Fibroblast of skin of left quadriceps (primary cell): ENCODE results near the gene CCDC175.

ENCODE experiments used
- DNase-seq, 2 experiments: peaks; one replicate each; pipeline ENCODE4 v3.0.0-alpha.2; 2013; ENCODE audit warnings: low read depth in 2 of 2

The CCDC175 gene

GRCh38 chr14:59576332-59577294 is at the start of gene CCDC175:
Gene CCDC175, minus strand, starts transcription at chr14:59576812. Its CDS starts 37 bp downstream, at chr14:59576775.
- peak; percentile 37 to 44 for DNase-seq

GRCh38 chr14:59622631-59623030 is 46.0 kb upstream of the CCDC175 start:
- no peak for DNase-seq

GRCh38 chr14:59619061-59619460 is 42.4 kb upstream of the CCDC175 start:
- no peak for DNase-seq

- no peak for DNase-seq
Observed at GRCh38 chr14:59601056-59601455, 24.4 kb upstream of the CCDC175 start.

- no peak for DNase-seq
Observed at GRCh38 chr14:59600211-59600945, 23.8 kb upstream of the CCDC175 start.

GRCh38 chr14:59595071-59595470 is 18.5 kb upstream of the CCDC175 start:
- no peak for DNase-seq

- DNase-seq, result no peak
Observed at GRCh38 chr14:59591641-59592370, 15.2 kb upstream of the CCDC175 start.

GRCh38 chr14:59588101-59588500 is 11.5 kb upstream of the CCDC175 start:
- DNase-seq, result no peak

- DNase-seq, result no peak
Observed at GRCh38 chr14:59585891-59586554, 9.4 kb upstream of the CCDC175 start.

GRCh38 chr14:59583755-59584154 is 7.1 kb upstream of the CCDC175 start:
- DNase-seq, result no peak

- DNase-seq, result no peak
Observed at GRCh38 chr14:59582845-59583509, 6.4 kb upstream of the CCDC175 start.

GRCh38 chr14:59582161-59582560 is 5.5 kb upstream of the CCDC175 start:
- DNase-seq, result no peak

- DNase-seq, result no peak
Observed at GRCh38 chr14:59580911-59581310, 4.3 kb upstream of the CCDC175 start.

GRCh38 chr14:59570122-59570521 is 6.5 kb downstream of the CCDC175 start:
- DNase-seq, result no peak

GRCh38 chr14:59566725-59567124 is 9.9 kb downstream of the CCDC175 start:
- DNase-seq, result no peak

- DNase-seq, result no peak
Observed at GRCh38 chr14:59566296-59566695, 10.3 kb downstream of the CCDC175 start.

- no peak for DNase-seq
Observed at GRCh38 chr14:59565087-59565486, 11.5 kb downstream of the CCDC175 start.

- DNase-seq, result no peak
Observed at GRCh38 chr14:59564366-59564765, 12.2 kb downstream of the CCDC175 start.

- no peak for DNase-seq
Observed at GRCh38 chr14:59547310-59547709, 29.3 kb downstream of the CCDC175 start.

- DNase-seq, result no peak
Observed at GRCh38 chr14:59543873-59544272, 32.7 kb downstream of the CCDC175 start.

GRCh38 chr14:59541731-59542130 is 34.9 kb downstream of the CCDC175 start:
- DNase-seq, result no peak
